ENCODE data around the gene TAOK2.

DNA sequence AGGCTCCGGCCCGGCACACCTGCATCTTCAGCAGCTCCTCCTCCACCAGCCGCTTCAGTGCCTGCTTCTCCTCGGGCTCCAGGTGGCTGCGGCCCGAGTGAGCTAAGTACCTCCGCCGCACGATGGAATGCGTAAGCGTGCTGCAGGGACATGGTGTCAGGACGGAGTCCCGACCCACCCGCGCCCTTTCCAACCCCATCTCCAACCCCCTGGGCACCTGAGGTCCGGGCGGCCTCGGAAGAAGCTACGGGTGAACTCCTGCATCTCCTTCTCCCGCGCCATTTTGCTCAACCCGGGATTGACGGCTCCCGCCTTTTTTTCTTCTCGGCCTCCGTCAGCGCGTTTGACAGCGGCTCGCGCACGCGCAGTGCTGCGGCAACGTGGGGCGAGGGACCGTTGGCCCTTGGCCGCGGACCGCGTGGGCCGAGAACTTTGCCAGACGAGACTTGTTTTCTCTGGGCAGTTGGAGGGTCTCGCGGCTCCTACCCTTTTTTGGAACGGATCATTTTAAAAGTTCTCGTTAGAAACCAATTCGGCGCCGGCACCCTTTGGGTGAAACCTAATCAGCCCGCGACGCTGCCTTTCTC is 21.7 kb downstream of the TAOK2 start, which contains the start of gene HIRIP3:
- TF ChIP-seq ZNF274 (IDR thresholded peaks at IDR 0.05; ENCODE audit: low read length) (no peak), ZNF274 (tag by site-specific recombination; IDR thresholded peaks at IDR 0.05; ENCODE audit: borderline replicate concordance) (no peak), ZFHX2 (tag by site-specific recombination; conservative IDR thresholded peaks at IDR 0.05) (no peak; the same call in 1 of the 2 replicates), SP2 (tag by site-specific recombination; IDR thresholded peaks at IDR 0.05) (peak; percentile 77), ZNF140 (tag by site-specific recombination; IDR thresholded peaks at IDR 0.05) (no peak), ZNF626 (tag by site-specific recombination; IDR thresholded peaks at IDR 0.05) (no peak)
- TF ChIP-seq, protein P1, sequence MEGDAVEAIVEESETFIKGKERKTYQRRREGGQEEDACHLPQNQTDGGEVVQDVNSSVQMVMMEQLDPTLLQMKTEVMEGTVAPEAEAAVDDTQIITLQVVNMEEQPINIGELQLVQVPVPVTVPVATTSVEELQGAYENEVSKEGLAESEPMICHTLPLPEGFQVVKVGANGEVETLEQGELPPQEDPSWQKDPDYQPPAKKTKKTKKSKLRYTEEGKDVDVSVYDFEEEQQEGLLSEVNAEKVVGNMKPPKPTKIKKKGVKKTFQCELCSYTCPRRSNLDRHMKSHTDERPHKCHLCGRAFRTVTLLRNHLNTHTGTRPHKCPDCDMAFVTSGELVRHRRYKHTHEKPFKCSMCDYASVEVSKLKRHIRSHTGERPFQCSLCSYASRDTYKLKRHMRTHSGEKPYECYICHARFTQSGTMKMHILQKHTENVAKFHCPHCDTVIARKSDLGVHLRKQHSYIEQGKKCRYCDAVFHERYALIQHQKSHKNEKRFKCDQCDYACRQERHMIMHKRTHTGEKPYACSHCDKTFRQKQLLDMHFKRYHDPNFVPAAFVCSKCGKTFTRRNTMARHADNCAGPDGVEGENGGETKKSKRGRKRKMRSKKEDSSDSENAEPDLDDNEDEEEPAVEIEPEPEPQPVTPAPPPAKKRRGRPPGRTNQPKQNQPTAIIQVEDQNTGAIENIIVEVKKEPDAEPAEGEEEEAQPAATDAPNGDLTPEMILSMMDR (tag by site-specific recombination; IDR thresholded peaks at IDR 0.05): no peak
- TF ChIP-seq, protein P2, sequence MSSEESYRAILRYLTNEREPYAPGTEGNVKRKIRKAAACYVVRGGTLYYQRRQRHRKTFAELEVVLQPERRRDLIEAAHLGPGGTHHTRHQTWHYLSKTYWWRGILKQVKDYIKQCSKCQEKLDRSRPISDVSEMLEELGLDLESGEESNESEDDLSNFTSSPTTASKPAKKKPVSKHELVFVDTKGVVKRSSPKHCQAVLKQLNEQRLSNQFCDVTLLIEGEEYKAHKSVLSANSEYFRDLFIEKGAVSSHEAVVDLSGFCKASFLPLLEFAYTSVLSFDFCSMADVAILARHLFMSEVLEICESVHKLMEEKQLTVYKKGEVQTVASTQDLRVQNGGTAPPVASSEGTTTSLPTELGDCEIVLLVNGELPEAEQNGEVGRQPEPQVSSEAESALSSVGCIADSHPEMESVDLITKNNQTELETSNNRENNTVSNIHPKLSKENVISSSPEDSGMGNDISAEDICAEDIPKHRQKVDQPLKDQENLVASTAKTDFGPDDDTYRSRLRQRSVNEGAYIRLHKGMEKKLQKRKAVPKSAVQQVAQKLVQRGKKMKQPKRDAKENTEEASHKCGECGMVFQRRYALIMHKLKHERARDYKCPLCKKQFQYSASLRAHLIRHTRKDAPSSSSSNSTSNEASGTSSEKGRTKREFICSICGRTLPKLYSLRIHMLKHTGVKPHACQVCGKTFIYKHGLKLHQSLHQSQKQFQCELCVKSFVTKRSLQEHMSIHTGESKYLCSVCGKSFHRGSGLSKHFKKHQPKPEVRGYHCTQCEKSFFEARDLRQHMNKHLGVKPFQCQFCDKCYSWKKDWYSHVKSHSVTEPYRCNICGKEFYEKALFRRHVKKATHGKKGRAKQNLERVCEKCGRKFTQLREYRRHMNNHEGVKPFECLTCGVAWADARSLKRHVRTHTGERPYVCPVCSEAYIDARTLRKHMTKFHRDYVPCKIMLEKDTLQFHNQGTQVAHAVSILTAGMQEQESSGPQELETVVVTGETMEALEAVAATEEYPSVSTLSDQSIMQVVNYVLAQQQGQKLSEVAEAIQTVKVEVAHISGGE (tag by site-specific recombination; conservative IDR thresholded peaks at IDR 0.05; ENCODE audit: low read depth): peak; percentile 9; the same call in 1 of the 2 replicates
- TF ChIP-seq, protein P3, sequence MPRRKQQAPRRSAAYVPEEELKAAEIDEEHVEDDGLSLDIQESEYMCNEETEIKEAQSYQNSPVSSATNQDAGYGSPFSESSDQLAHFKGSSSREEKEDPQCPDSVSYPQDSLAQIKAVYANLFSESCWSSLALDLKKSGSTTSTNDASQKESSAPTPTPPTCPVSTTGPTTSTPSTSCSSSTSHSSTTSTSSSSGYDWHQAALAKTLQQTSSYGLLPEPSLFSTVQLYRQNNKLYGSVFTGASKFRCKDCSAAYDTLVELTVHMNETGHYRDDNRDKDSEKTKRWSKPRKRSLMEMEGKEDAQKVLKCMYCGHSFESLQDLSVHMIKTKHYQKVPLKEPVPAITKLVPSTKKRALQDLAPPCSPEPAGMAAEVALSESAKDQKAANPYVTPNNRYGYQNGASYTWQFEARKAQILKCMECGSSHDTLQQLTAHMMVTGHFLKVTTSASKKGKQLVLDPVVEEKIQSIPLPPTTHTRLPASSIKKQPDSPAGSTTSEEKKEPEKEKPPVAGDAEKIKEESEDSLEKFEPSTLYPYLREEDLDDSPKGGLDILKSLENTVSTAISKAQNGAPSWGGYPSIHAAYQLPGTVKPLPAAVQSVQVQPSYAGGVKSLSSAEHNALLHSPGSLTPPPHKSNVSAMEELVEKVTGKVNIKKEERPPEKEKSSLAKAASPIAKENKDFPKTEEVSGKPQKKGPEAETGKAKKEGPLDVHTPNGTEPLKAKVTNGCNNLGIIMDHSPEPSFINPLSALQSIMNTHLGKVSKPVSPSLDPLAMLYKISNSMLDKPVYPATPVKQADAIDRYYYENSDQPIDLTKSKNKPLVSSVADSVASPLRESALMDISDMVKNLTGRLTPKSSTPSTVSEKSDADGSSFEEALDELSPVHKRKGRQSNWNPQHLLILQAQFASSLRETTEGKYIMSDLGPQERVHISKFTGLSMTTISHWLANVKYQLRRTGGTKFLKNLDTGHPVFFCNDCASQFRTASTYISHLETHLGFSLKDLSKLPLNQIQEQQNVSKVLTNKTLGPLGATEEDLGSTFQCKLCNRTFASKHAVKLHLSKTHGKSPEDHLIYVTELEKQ (tag by site-specific recombination; IDR thresholded peaks at IDR 0.05; ENCODE audit: borderline replicate concordance): peak; percentile 86
- TF ChIP-seq, protein P4, sequence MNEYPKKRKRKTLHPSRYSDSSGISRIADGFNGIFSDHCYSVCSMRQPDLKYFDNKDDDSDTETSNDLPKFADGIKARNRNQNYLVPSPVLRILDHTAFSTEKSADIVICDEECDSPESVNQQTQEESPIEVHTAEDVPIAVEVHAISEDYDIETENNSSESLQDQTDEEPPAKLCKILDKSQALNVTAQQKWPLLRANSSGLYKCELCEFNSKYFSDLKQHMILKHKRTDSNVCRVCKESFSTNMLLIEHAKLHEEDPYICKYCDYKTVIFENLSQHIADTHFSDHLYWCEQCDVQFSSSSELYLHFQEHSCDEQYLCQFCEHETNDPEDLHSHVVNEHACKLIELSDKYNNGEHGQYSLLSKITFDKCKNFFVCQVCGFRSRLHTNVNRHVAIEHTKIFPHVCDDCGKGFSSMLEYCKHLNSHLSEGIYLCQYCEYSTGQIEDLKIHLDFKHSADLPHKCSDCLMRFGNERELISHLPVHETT (tag by site-specific recombination; IDR thresholded peaks at IDR 0.05): peak; percentile 93

All from HEK293 (cell line).